GM12865 (cell line): ENCODE data around the gene MGAT5B.

Experiments used
- DNase-seq: peaks from one replicate; pipeline ENCODE4 v3.0.0; 2010; ENCODE audit warnings: low read depth
- H3K4me3 ChIP-seq: 2 replicates; pipeline ENCODE4 v1.5.1; 2011; ENCODE audit warnings: mild to moderate bottlenecking, low read depth, low read length, control low read depth
- TF ChIP-seq, protein P1 (sequence below): IDR thresholded peaks from 2 replicates; pipeline ENCODE4 v1.5.1; 2011; ENCODE audit warnings: low read length, control low read depth, low read depth, inconsistent platforms; ENCODE audit not compliant: insufficient read depth; ENCODE audit errors: missing control alignments

MGAT5B gene

DNA sequence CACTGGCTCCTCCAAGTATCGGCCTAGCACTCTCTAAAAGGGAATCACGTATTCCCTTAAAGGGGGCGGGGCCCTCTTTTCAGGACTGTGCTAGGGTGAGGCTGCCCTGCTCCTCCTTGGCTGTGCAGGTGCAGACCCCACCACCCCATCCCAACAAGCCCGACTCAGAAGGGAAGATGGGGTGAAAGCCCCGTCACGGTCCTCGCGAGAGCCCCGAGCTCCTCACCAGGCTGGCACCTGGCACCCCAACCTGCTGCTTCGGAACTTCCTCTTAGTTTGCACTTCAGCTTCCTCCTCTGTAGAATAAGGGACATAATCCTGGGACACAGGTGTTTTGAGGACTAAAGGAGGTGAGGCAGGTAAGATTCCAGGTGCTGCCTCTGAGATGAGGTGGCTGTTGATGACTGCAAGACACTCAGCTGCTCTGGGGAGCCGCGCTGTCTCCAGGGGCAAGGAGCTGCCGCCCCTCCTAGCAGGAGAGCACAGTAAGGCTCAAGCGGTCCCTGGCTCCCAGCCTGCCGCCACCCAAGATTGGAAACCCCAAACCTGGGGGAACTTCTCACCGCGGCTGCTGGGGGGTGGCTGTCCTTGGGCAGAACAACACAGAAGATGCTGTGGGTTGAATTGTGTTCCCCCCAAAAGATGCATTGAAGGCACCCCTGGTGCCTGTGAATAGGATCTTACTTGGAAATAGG is 88.8 kb downstream of the MGAT5B start:
- H3K4me3 ChIP-seq, result no peak overlapping the region
- DNase-seq, result no peak
- TF ChIP-seq, protein P1, sequence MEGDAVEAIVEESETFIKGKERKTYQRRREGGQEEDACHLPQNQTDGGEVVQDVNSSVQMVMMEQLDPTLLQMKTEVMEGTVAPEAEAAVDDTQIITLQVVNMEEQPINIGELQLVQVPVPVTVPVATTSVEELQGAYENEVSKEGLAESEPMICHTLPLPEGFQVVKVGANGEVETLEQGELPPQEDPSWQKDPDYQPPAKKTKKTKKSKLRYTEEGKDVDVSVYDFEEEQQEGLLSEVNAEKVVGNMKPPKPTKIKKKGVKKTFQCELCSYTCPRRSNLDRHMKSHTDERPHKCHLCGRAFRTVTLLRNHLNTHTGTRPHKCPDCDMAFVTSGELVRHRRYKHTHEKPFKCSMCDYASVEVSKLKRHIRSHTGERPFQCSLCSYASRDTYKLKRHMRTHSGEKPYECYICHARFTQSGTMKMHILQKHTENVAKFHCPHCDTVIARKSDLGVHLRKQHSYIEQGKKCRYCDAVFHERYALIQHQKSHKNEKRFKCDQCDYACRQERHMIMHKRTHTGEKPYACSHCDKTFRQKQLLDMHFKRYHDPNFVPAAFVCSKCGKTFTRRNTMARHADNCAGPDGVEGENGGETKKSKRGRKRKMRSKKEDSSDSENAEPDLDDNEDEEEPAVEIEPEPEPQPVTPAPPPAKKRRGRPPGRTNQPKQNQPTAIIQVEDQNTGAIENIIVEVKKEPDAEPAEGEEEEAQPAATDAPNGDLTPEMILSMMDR, result no peak

DNA sequence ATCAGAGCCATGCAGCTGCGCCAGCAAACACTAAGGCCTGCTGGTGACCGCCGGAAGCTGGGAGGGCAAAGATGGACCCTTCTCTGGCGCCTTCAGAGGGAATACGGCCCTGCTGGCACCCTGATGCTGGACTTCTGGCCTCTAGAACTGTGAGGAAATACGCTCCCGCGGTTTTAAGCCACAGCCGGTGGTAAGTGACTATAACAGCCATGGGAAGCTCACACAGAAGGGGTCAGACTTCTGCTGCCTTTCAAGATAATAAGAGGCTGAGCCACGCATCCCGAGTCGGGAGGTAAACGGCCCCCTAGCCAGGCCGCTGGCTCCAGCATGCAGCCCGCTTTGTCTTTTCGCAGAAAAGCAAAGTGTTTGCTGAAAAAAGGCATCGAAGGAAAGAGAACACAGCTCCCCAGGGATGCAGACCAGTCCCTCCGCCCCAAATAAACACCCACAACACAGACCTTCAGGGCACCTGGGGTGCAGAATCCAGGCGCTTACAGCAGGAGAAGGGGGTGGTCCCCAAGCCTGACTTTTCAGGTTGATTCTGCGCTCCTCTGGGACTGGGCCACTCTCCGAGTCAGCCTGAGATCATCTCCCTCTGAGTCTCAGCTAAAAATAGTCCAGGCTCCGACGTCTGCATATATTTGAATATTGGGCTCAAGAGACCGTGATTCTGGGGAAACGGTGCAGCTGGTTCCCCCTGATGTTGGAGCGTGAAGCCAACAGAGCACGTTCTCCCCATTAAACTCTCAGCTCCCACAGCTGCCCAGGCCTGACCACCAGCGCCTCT is 89.7 kb downstream of the MGAT5B start:
- TF ChIP-seq, protein P1, result no peak
- DNase-seq, result no peak
- H3K4me3 ChIP-seq, result no peak overlapping the region

DNA sequence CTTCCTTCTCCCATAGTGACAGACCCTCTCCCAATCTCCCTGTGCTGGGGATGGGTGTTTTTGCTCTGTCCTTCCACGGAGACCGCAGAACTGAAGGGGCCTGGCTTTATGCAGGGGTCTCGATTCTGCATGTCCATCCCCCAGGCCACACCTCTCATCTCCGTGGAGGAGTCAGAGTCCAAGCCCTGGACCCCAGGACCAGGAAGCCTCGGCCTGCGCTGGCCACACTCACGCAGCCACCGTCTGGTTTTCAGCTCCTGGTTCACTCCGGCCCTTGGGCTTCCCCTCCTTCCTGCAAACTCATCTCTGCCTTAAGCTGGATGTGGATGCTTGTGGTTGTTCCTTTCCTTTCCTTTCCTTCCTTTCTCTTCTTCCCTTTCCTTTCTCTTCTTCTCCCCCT is 90.8 kb downstream of the MGAT5B start:
- DNase-seq, result no peak
- no peak overlapping the region for H3K4me3 ChIP-seq

DNA sequence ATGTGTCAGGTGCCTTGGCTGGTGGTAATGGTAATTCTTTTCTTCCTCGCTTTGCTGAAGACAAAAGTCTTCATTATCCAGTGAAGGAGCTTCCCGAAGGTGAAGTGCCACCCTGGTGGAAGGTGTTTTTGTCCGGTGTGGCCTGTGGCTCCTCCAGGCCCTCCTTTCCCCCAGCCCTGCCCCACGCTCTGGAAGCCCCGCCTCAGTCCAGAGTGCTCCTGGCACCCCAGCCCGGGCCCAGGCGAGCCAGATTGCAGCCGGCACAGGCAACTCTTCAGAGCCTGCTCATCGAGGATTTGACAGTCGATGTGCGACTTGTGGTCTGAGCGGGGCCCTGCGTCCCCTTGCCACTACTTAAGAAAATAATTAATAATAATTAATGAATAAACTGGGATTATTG is 93.7 kb downstream of the MGAT5B start:
- DNase-seq, result no peak
- TF ChIP-seq, protein P1, result no peak
- no peak overlapping the region for H3K4me3 ChIP-seq

More for the DNA sequence above, 90.8 kb downstream of the MGAT5B start:
- TF ChIP-seq, protein P1, result no peak

DNA sequence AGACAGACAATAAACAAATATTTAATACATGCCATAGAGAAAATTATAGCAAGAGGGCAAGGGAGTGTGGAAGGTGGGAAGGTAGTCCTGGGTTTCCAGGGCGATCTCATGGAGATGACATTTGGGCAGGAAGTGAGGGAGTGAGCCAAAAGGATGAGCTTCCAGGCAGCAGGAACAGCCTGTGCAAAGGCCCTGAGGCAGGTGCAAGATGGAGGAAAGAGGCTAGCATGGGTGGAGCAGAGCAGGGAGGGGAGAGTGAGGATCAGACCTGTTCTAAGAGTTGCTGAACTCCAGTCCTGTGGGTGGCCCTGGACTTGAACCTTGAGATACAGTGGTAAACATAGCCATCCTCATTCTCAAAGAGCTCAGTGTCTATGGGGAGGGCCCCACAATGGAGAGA is 94.7 kb downstream of the MGAT5B start:
- TF ChIP-seq, protein P1, result no peak
- no peak for DNase-seq
- no peak overlapping the region for H3K4me3 ChIP-seq

DNA sequence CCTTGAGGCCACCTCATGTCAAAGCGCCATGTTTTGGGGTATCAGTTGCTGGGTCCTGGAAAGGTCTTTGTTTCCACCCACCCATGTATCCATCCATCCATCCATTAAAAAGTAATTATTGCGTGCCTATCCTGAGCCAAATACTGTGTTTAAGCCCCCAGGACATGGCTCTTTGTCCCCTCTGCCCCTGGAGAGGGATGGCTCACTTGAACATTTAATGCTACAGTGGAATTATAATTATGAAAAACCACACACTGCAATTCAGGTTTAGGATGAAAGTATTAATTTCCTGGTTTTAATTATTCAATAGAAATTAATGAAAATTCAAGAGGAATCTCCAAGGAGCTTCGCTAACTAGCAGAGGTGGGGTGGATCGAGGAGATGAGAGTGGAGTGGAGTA is 97.8 kb downstream of the MGAT5B start:
- TF ChIP-seq, protein P1, result no peak
- no peak for DNase-seq
- H3K4me3 ChIP-seq, result no peak overlapping the region
